HL-60 (cell line): ENCODE results near the gene ZNF341.

Experiments
- DNase-seq, 2 experiments: peaks; one replicate each; pipeline ENCODE4 v3.0.0-alpha.2; 2010 to 2020; ENCODE audit warnings: low read depth in 1 of 2, low spot score in 1 of 2
- H3K27ac ChIP-seq: fragments of 250-450 bp; sonication (Bioruptor Pico); replicated peaks from 2 replicates; pipeline ENCODE4 v1.5.1; 2020; ENCODE audit warnings: mild to moderate bottlenecking, moderate library complexity
- H3K27me3 ChIP-seq: fragments of 250-450 bp; sonication (Bioruptor Pico); 2 replicates; pipeline ENCODE4 v1.5.1; 2021; ENCODE audit warnings: mild to moderate bottlenecking, moderate library complexity; ENCODE audit not compliant: insufficient read depth, poor library complexity, severe bottlenecking
- H3K4me3 ChIP-seq: replicated peaks from 2 replicates; pipeline ENCODE4 v1.5.1; 2011; ENCODE audit warnings: mild to moderate bottlenecking, control low read depth, low read length; ENCODE audit not compliant: insufficient read depth
- GABPA ChIP-seq: IDR thresholded peaks from 2 replicates; pipeline ENCODE4 v1.6.1; 2012; ENCODE audit warnings: low read depth
- POLR2AphosphoS5 ChIP-seq: IDR thresholded peaks from 2 replicates; pipeline ENCODE4 v1.6.1; 2012; ENCODE audit warnings: low read depth
- SPI1 ChIP-seq: IDR thresholded peaks from 2 replicates; pipeline ENCODE4 v1.6.1; 2012; ENCODE audit warnings: low read depth, mild to moderate bottlenecking, borderline replicate concordance
- TF ChIP-seq, protein P1 (sequence below): IDR thresholded peaks from one replicate; pipeline ENCODE4 v1.5.1; 2011; ENCODE audit warnings: low read length, control low read depth, inconsistent platforms; ENCODE audit not compliant: insufficient read depth
- TF ChIP-seq, protein P2 (sequence below): IDR thresholded peaks from 2 replicates; pipeline ENCODE4 v1.6.1; 2012; ENCODE audit warnings: low read depth; ENCODE audit not compliant: insufficient replicate concordance

The ZNF341 gene

DNA sequence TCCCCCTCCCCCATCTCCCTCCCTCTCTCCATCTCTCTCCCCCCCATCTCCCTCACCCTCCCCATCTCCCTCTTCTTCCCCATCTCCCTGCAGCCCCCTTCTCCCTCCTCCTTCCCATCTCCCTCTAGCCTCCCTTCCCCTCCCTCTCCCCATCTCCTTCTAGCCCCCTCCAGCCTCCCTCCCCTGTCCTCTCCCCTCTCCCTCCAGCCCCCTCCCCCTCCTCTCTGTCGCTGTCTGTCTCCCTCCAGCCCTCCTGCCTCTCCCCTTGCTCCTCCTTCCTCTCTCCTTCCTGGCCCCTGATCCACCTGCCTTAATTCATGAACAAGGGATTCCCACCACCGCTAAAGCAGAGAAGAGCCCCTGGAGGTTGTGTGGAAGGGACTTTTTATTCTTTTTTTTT is 52.4 kb downstream of the ZNF341 start:
- Histone ChIP-seq H3K27me3 (no peaks in the 10 kb centered on the region), H3K27ac (no peak overlapping the region), H3K4me3 (no peak overlapping the region)
- TF ChIP-seq POLR2AphosphoS5 = no peak
- no peak for TF ChIP-seq GABPA
- TF ChIP-seq, protein P1, sequence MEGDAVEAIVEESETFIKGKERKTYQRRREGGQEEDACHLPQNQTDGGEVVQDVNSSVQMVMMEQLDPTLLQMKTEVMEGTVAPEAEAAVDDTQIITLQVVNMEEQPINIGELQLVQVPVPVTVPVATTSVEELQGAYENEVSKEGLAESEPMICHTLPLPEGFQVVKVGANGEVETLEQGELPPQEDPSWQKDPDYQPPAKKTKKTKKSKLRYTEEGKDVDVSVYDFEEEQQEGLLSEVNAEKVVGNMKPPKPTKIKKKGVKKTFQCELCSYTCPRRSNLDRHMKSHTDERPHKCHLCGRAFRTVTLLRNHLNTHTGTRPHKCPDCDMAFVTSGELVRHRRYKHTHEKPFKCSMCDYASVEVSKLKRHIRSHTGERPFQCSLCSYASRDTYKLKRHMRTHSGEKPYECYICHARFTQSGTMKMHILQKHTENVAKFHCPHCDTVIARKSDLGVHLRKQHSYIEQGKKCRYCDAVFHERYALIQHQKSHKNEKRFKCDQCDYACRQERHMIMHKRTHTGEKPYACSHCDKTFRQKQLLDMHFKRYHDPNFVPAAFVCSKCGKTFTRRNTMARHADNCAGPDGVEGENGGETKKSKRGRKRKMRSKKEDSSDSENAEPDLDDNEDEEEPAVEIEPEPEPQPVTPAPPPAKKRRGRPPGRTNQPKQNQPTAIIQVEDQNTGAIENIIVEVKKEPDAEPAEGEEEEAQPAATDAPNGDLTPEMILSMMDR = no peak
- TF ChIP-seq SPI1 = no peak
- DNase-seq = no peak

DNA sequence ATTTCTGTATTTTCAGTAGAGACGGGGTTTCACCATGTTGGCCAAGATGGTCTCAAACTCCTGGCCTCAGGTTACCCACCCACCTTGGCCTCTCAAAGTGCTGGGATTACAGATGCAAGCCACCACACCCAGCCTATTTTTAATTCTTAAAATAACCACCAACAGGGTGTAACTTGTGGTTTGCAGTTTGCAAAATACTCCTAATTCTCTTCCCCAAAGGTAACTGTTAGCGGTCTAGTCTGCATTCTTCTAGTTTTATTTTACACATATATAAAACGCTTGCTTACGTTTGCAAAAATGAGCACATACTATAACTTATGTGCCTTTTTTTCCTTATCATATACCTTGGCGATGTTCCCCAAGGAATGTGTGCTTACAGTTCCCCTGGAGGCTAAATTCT is 53.7 kb downstream of the ZNF341 start:
- H3K4me3 ChIP-seq = peak overlapping the region; percentile 6; the same call in 1 of the 2 replicates

DNA sequence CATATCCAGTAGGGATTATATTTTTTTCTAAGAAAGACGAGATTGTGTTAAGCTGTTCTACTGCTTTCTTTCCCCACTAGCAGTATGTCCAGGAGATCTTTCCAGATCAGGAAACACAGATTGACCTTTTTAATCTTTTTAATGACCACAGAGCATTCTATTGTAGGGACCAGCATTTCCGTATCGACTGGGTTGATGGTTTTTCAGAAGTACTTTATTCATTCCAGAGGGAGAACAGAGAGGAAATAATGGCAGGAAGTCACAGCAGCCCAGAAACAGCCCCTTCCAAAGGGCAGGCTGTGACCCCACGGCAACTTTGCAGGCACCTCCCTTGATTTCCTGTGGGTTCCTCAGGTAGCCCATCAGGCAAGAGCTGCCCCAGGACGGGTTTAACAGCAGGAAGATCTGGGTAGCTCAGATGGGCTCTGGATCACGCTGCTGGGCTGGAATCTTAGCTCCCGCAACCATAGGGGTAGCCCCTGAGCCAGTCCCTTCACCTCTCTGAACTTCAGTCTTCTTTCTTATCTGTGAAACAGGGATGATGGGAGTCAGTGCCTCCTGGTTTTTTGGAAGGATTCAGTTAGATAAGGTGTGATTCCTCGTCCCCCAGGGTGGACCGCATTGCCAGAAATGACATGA is 55.6 kb downstream of the ZNF341 start:
- H3K27ac ChIP-seq = no peak overlapping the region
- TF ChIP-seq, protein P2, sequence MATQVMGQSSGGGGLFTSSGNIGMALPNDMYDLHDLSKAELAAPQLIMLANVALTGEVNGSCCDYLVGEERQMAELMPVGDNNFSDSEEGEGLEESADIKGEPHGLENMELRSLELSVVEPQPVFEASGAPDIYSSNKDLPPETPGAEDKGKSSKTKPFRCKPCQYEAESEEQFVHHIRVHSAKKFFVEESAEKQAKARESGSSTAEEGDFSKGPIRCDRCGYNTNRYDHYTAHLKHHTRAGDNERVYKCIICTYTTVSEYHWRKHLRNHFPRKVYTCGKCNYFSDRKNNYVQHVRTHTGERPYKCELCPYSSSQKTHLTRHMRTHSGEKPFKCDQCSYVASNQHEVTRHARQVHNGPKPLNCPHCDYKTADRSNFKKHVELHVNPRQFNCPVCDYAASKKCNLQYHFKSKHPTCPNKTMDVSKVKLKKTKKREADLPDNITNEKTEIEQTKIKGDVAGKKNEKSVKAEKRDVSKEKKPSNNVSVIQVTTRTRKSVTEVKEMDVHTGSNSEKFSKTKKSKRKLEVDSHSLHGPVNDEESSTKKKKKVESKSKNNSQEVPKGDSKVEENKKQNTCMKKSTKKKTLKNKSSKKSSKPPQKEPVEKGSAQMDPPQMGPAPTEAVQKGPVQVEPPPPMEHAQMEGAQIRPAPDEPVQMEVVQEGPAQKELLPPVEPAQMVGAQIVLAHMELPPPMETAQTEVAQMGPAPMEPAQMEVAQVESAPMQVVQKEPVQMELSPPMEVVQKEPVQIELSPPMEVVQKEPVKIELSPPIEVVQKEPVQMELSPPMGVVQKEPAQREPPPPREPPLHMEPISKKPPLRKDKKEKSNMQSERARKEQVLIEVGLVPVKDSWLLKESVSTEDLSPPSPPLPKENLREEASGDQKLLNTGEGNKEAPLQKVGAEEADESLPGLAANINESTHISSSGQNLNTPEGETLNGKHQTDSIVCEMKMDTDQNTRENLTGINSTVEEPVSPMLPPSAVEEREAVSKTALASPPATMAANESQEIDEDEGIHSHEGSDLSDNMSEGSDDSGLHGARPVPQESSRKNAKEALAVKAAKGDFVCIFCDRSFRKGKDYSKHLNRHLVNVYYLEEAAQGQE = no peak
- TF ChIP-seq, protein P1 = no peak
- DNase-seq = no peak
- H3K4me3 ChIP-seq = no peak overlapping the region
- H3K27me3 ChIP-seq = no peaks in the 10 kb centered on the region

More for the DNA sequence above, 53.7 kb downstream of the ZNF341 start:
- Histone ChIP-seq H3K27ac (no peak overlapping the region), H3K27me3 (no peaks in the 10 kb centered on the region)
- peak in 1 of 2 experiments; percentile 31 for DNase-seq
- no peak for TF ChIP-seq POLR2AphosphoS5

DNA sequence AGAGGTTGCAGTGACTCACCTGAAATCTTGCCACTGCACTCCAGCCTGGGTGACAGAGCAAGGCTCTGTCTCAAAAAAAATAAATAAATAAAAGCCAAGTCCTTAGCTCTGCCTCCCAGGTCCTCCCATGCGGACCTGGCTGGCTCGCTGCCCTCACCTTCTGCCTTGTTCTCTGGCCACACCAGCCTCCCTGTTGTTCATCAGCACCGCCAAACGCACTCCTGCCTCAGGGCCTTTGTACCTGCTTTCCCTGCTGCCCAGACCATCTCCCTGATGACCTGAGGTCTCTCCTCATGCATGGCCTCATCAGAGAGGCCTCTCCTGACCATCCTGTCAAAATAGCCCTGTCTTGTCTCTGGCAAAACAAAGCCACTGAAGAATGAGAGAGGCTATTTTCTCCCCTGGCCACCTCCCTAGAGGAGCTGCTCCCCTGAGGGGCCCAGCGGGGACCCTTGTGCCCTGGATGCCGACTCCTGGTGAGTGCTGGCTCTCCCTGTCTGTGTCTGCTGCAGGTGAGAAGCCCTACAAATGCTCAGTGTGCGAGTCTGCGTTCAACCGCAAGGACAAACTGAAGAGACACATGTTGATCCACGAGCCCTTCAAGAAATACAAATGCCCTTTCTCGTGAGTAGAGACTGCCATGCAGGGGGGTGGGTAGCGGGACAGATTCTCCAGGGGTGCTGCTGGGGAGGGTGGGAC is 56.7 kb downstream of the ZNF341 start:
- TF ChIP-seq POLR2AphosphoS5 (no peak), GABPA (no peak), SPI1 (no peak)
- TF ChIP-seq, protein P2 = no peak
- TF ChIP-seq, protein P1 = no peak
- Histone ChIP-seq H3K4me3 (no peak overlapping the region), H3K27ac (no peak overlapping the region), H3K27me3 (no peaks in the 10 kb centered on the region)
- DNase-seq = no peak
